ENCODE data around the gene NIPAL1.

The NIPAL1 gene

GRCh38 chr4:48028696-48029095 lies 12.1 kb downstream of the NIPAL1 start:
- FAIRE-seq, result peak; percentile 49

GRCh38 chr4:48030470-48030869 lies 13.9 kb downstream of the NIPAL1 start:
- FAIRE-seq, result no peak

- FAIRE-seq, result no peak
Measured at GRCh38 chr4:48031802-48032525, 15.4 kb downstream of the NIPAL1 start.

GRCh38 chr4:48032721-48033120 lies 16.1 kb downstream of the NIPAL1 start:
- no peak for FAIRE-seq

GRCh38 chr4:48033412-48033811 lies 16.8 kb downstream of the NIPAL1 start:
- peak; percentile 72 for FAIRE-seq

GRCh38 chr4:48033825-48034413 lies 17.3 kb downstream of the NIPAL1 start:
- peak; percentile 21 for FAIRE-seq

GRCh38 chr4:48035952-48036351 lies 19.4 kb downstream of the NIPAL1 start:
- FAIRE-seq, result no peak

GRCh38 chr4:48037117-48037462 lies 20.5 kb downstream of the NIPAL1 start:
- no peak for FAIRE-seq

- no peak for FAIRE-seq
Measured at GRCh38 chr4:48038666-48039065, 22.1 kb downstream of the NIPAL1 start.

GRCh38 chr4:48039561-48039960 lies 23.0 kb downstream of the NIPAL1 start:
- FAIRE-seq, result peak; percentile 43

- FAIRE-seq, result no peak
Measured at GRCh38 chr4:48041535-48042137, 25.1 kb downstream of the NIPAL1 start.

- no peak for FAIRE-seq
Measured at GRCh38 chr4:48042979-48043461, 26.4 kb downstream of the NIPAL1 start.

- no peak for FAIRE-seq
Measured at GRCh38 chr4:48043504-48043903, 26.9 kb downstream of the NIPAL1 start.

- FAIRE-seq, result no peak
Measured at GRCh38 chr4:48044298-48044697, 27.7 kb downstream of the NIPAL1 start.

GRCh38 chr4:48046059-48046458 lies 29.5 kb downstream of the NIPAL1 start:
- no peak for FAIRE-seq

- no peak for FAIRE-seq
Measured at GRCh38 chr4:48047421-48047844, 30.9 kb downstream of the NIPAL1 start.

GRCh38 chr4:48047896-48048295 lies 31.3 kb downstream of the NIPAL1 start:
- no peak for FAIRE-seq

GRCh38 chr4:48049483-48049882 lies 32.9 kb downstream of the NIPAL1 start:
- FAIRE-seq, result no peak

- no peak for FAIRE-seq
Measured at GRCh38 chr4:48051078-48051477, 34.5 kb downstream of the NIPAL1 start.

- no peak for FAIRE-seq
Measured at GRCh38 chr4:48058617-48059530, 42.3 kb downstream of the NIPAL1 start.

- no peak for FAIRE-seq
Measured at GRCh38 chr4:48064349-48064748, 47.8 kb downstream of the NIPAL1 start.

GRCh38 chr4:48065587-48066052 lies 49.0 kb downstream of the NIPAL1 start:
- FAIRE-seq, result no peak

GRCh38 chr4:48067536-48067935 lies 51.0 kb downstream of the NIPAL1 start:
- no peak for FAIRE-seq
